Activated naive CD4-positive, alpha-beta T cell treated with anti-CD3 and anti-CD28 coated beads, Interleukin-2, amount 10 ng/mL, durations not matched to agents 7 days and 5 days (primary cell): ENCODE results near the gene UBAP2.
"Not testable (repeated sequence)": the region's sequence is repeated elsewhere in the genome, so short reads cannot be mapped to it uniquely, and the experiment has no call there.

Experiments
- CTCF ChIA-PET: fragments of 350-600 bp; sonication (Branson Sonifier 250); formaldehyde crosslinking; loops from one replicate; lab custom pipeline; 2021; ENCODE audit warnings: antibody characterized with exemption; lab: Charles Lee
- DNase-seq: peaks from one replicate; pipeline ENCODE4 v3.0.0-alpha.2; 2020
- H3K27ac Mint-ChIP-seq: one replicate; pipeline ENCODE4 v1.8.0; 2021; ENCODE audit warnings: mild to moderate bottlenecking, moderate library complexity, mixed read lengths
- H3K27me3 Mint-ChIP-seq: one replicate; pipeline ENCODE4 v1.8.0; 2021; ENCODE audit warnings: mild to moderate bottlenecking, mixed read lengths
- H3K36me3 Mint-ChIP-seq: one replicate; pipeline ENCODE4 v1.8.0; 2021; ENCODE audit warnings: mixed read lengths
- H3K4me1 Mint-ChIP-seq: one replicate; pipeline ENCODE4 v1.8.0; 2021; ENCODE audit warnings: mixed read lengths
- H3K4me3 Mint-ChIP-seq: one replicate; pipeline ENCODE4 v1.8.0; 2021; ENCODE audit warnings: mild to moderate bottlenecking, moderate library complexity, mixed read lengths
- H3K9me3 Mint-ChIP-seq: one replicate; pipeline ENCODE4 v1.8.0; 2021; ENCODE audit warnings: mixed read lengths

Gene UBAP2

DNA sequence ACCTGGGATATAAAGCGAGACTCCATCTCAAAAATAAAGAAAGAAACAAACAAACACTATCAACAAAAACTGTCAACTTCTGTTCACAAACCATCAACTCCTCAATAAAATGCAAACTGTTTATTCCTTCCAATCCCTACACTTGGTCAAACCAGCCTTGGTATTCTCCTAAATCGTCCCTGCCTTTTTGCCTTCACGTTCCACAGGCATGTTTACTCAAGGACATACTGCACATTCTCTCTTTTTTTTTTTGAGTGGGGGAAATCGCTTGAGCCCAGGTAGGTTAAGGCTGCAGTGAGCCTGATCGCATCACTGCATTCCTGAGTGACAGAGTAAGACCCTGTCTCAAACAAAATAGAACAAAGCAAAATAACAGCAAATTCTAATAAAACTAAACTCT is 13.0 kb downstream of the UBAP2 start:
- Mint-ChIP-seq H3K4me3 (no peak overlapping the region), H3K27ac (no peak overlapping the region), H3K27me3 (no peaks in the 10 kb centered on the region), H3K4me1 (peaks cover 5% of the 10 kb centered on the region), H3K36me3 (peaks cover 23% of the 10 kb centered on the region), H3K9me3 (no peaks in the 10 kb centered on the region)
- CTCF ChIA-PET, result no interaction called here
- no peak for DNase-seq

DNA sequence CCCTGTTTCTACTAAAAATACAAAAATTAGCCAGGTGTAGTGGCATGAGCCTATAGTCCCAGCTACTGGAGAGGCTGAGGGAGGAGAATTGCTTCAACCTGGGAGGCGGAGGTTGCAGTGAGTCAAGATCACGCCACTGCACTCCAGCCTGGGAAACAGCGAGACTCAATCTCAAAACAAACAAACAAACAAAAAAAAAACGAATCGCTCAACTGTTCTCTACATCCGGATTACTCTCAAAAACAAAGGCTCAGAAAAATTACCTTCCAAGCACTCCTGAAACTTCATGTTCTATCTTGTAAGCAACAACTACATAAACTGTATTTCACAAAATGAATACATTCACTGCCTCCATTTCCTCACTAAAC is 14.0 kb downstream of the UBAP2 start:
- H3K9me3 Mint-ChIP-seq, result no peaks in the 10 kb centered on the region
- no peak for DNase-seq
- H3K4me1 Mint-ChIP-seq, result peaks cover 5% of the 10 kb centered on the region
- no peak overlapping the region for H3K4me3 Mint-ChIP-seq
- CTCF ChIA-PET, result no interaction called here
- no peak overlapping the region for H3K27ac Mint-ChIP-seq
- no peaks in the 10 kb centered on the region for H3K27me3 Mint-ChIP-seq
- H3K36me3 Mint-ChIP-seq, result peaks cover 20% of the 10 kb centered on the region

DNA sequence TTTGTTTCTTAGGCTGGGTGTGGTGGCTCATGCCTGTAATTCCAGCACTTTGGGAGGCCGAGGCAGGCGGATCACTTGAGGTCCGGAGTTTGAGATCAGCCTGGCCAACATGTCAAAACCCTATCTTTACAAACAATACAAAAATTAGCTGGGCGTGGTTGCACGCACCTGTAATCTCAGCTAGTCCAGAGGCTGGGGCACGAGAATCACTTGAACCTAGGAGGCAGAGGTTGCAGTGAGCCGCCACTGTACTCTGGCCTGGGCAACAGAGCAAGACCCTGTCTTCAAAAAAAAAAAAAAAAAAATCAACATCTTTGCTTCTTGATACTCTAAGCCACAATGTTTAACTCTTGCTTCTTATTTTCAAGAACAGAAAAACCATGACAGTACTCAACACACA is 16.1 kb downstream of the UBAP2 start:
- Mint-ChIP-seq H3K9me3 (no peaks in the 10 kb centered on the region), H3K27ac (no peak overlapping the region), H3K36me3 (peaks cover 19% of the 10 kb centered on the region), H3K27me3 (no peaks in the 10 kb centered on the region), H3K4me1 (peaks cover 5% of the 10 kb centered on the region), H3K4me3 (no peak overlapping the region)
- CTCF ChIA-PET, result no interaction called here
- DNase-seq, result no peak

DNA sequence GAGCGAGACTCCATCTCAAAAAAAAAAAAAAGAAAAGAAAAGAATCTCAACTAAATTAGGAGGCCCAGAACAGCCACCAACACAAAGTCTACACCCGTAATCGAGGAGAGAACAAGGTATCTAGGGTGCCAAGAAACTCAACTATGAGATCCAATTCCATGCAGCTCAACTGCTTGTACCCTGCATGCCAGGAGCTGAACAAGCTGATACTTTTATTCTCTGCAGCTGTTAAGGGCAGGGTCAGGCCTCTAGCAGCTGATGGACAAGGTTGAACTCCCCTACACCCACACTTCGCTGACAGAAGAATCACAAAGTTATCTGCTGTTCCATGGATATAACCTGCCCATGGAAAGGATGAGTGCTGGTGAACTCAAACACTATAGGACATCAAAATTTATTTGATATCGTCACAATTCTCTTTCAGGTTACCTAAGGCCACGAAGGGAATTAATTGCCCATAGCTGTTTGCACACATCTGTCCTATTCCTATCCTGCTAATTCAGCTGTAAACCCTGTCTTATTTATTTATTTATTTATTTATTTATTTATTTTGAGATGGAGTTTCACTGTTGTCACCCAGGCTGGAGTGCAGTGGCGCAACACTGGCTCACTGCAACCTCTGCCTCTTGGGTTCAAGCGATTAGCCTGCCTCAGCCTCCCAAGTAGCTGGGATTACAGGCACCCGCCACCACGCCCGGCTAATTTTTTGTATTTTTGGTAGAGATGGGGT is 20.7 kb downstream of the UBAP2 start:
- CTCF ChIA-PET, result no interaction called here
- H3K4me1 Mint-ChIP-seq, result peaks cover 12% of the 10 kb centered on the region
- H3K36me3 Mint-ChIP-seq, result peaks cover 14% of the 10 kb centered on the region
- no peak overlapping the region for H3K27ac Mint-ChIP-seq
- no peaks in the 10 kb centered on the region for H3K9me3 Mint-ChIP-seq
- no peaks in the 10 kb centered on the region for H3K27me3 Mint-ChIP-seq
- no peak overlapping the region for H3K4me3 Mint-ChIP-seq
- no peak for DNase-seq

DNA sequence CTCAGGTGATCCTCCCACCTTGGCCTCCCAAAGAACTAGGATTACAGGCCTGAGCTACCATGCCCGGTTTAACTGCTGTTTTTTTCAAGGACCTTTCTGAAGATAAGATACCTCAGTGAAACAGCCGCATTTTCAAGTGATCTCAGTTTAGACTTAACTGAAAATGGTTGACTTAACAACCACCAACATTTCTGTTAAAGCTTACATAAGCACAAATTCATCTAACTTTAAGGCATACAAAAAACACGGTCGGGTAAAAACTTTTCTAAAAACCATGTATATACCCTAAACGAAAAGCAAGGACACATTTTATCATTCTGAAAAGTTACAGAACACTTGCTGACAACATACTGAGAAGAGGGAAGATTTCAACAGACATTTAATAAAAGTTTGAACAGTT is 22.9 kb downstream of the UBAP2 start:
- H3K4me3 Mint-ChIP-seq, result no peak overlapping the region
- H3K9me3 Mint-ChIP-seq, result no peaks in the 10 kb centered on the region
- H3K4me1 Mint-ChIP-seq, result peaks cover 11% of the 10 kb centered on the region
- H3K36me3 Mint-ChIP-seq, result peaks cover 11% of the 10 kb centered on the region
- CTCF ChIA-PET, result interaction anchor here (1.0 to 1.3 kb wide), 2 partner anchors 8 to 212 kb away, joined by 4 to 6 read pairs; no protein-coding TSS in a partner anchor
- H3K27ac Mint-ChIP-seq, result no peak overlapping the region
- no peak for DNase-seq
- H3K27me3 Mint-ChIP-seq, result no peaks in the 10 kb centered on the region

DNA sequence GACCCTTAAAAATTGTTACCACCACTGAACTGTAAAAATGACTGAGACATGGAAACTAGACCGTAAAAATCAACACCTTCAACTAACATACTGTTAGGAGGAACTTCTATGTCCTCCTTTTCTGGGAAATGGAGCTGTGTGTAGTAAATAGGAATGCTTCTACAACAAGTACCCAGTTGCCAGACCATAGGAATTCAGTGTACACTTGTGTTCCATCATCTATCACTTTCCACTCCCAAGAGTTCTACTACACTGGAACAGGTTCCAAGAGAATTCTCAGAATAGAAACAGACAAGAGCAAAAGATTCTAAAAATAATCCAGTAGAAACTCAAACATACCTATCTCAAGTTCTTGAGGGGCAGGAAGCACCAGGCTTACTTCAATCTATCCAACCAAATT is 23.6 kb downstream of the UBAP2 start:
- H3K27me3 Mint-ChIP-seq, result no peaks in the 10 kb centered on the region
- H3K27ac Mint-ChIP-seq, result no peak overlapping the region
- no peak for DNase-seq
- CTCF ChIA-PET, result interaction anchor here (1.0 to 1.3 kb wide), 2 partner anchors 13 to 211 kb away, joined by 4 read pairs; no protein-coding TSS in a partner anchor
- H3K4me3 Mint-ChIP-seq, result no peak overlapping the region
- peaks cover 11% of the 10 kb centered on the region for H3K4me1 Mint-ChIP-seq
- no peaks in the 10 kb centered on the region for H3K9me3 Mint-ChIP-seq
- peaks cover 11% of the 10 kb centered on the region for H3K36me3 Mint-ChIP-seq

DNA sequence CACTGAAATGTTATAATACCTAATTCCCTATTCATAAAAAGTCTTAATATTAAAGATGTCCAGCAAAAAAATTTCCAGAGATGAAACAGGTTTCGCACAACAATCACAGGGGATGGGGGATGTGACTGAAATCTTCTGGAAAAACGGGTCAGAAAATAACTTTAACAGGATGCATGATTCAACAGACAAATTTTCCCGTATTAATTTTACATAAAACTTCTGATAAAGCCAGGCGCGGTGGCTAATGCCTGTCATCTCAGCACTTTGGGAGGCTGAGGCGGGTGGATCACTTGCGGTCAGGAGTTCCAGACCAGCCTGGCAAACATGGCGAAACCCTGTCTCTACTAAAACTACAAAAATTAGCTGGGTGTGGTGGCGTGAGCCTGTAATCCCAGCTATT is 24.2 kb downstream of the UBAP2 start:
- not testable (repeated sequence) for H3K9me3 Mint-ChIP-seq, H3K27ac Mint-ChIP-seq, H3K4me3 Mint-ChIP-seq, H3K27me3 Mint-ChIP-seq, DNase-seq
- Mint-ChIP-seq H3K36me3 (peaks cover 11% of the 10 kb centered on the region), H3K4me1 (peaks cover 11% of the 10 kb centered on the region)
- CTCF ChIA-PET, result interaction anchor here (0.9 to 1.3 kb wide), 2 partner anchors 13 to 100 kb away, joined by 3 to 4 read pairs; no protein-coding TSS in a partner anchor

DNA sequence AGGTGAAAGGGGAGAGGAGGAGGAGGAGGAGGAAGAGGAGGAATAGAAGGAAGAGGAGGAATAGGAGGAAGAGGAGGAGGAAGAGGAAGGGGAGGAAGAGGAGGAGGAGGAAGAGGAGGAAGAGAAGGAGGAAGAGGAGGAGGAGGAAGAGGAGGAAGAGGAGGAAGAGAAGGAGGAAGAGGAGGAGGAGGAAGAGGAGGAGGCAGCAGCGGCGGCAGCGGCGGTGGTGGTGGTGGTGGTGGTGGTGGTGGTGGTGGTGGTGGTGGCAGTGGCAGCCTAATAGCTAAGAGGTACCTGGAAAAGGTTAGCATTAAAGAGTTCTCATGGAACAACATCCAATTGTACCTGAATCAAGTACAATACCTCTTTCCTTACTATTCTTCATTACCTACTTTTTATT is 32.5 kb downstream of the UBAP2 start:
- Mint-ChIP-seq H3K4me3 (no peak overlapping the region), H3K9me3 (no peaks in the 10 kb centered on the region), H3K27me3 (no peaks in the 10 kb centered on the region), H3K27ac (no peak overlapping the region), H3K4me1 (no peaks in the 10 kb centered on the region), H3K36me3 (peaks cover 15% of the 10 kb centered on the region)
- DNase-seq, result no peak
- CTCF ChIA-PET, result no interaction called here

DNA sequence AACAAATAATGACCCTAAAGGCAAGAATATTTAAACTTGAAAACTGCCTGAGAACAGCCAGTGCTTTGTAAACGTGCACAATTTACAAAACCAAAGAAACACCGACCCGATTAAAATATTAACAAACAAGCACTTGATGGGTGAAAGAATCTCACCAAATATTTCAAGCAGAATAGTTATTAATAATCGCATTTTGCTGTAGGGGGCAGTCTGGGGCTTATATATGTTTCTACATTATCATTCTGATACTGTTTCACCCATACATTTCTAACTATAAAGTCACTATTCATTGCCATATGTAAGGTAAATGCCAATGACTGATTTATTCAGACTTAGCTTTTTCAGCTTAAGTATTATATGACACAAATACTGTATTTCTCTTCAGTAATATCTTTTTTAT is 37.7 kb downstream of the UBAP2 start:
- H3K4me3 Mint-ChIP-seq, result no peak overlapping the region
- no peaks in the 10 kb centered on the region for H3K27me3 Mint-ChIP-seq
- peaks cover 26% of the 10 kb centered on the region for H3K36me3 Mint-ChIP-seq
- H3K4me1 Mint-ChIP-seq, result no peaks in the 10 kb centered on the region
- DNase-seq, result no peak
- no peak overlapping the region for H3K27ac Mint-ChIP-seq
- CTCF ChIA-PET, result interaction anchor here (0.6 to 3.4 kb wide), 5 partner anchors 14 to 243 kb away, joined by 3 to 22 read pairs (median 4); no protein-coding TSS in a partner anchor
- no peaks in the 10 kb centered on the region for H3K9me3 Mint-ChIP-seq

DNA sequence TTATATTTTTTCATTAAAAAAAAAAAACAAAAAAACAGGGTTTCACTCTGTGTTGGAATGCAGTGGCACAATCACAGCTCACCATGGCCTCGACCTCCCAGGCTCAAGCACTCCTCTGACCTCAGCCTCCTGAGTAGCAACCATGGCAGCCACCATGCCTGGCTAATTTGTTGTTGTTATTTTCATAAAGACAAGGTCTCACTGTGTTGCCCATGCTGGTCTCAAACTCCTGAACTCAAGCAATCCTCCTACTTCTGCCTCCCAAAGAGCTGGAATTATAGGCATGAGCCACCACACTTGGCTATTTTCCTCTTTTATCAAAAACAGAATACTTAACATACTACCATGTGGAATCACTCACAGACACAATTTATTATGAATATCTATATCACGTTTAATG is 46.7 kb downstream of the UBAP2 start:
- CTCF ChIA-PET, result no interaction called here
- H3K9me3 Mint-ChIP-seq, result no peaks in the 10 kb centered on the region
- no peaks in the 10 kb centered on the region for H3K4me1 Mint-ChIP-seq
- H3K36me3 Mint-ChIP-seq, result peaks cover 22% of the 10 kb centered on the region
- DNase-seq, result no peak
- H3K27ac Mint-ChIP-seq, result no peak overlapping the region
- no peaks in the 10 kb centered on the region for H3K27me3 Mint-ChIP-seq
- H3K4me3 Mint-ChIP-seq, result no peak overlapping the region

DNA sequence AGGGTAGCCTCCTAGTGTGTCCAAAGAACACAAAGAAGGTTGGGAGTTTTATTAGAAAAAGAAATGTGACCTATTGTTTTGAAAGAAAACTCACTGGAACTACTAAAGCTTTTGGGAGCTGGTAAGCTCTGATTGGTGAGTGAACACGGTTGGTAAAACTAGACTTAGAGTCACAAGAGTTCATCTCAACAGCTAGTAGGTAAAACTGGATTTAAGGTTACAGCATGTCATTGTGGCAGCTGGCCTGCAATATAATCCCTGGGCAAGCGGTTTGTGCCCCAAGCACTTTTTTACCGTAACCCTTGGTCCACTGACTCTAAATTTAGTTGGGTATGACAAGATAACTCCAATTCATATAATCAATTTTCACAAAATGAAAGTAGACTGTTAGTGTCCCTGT is 47.4 kb downstream of the UBAP2 start:
- H3K9me3 Mint-ChIP-seq, result no peaks in the 10 kb centered on the region
- H3K4me1 Mint-ChIP-seq, result no peaks in the 10 kb centered on the region
- H3K36me3 Mint-ChIP-seq, result peaks cover 23% of the 10 kb centered on the region
- CTCF ChIA-PET, result no interaction called here
- H3K27me3 Mint-ChIP-seq, result no peaks in the 10 kb centered on the region
- DNase-seq, result no peak
- H3K4me3 Mint-ChIP-seq, result no peak overlapping the region
- H3K27ac Mint-ChIP-seq, result no peak overlapping the region

DNA sequence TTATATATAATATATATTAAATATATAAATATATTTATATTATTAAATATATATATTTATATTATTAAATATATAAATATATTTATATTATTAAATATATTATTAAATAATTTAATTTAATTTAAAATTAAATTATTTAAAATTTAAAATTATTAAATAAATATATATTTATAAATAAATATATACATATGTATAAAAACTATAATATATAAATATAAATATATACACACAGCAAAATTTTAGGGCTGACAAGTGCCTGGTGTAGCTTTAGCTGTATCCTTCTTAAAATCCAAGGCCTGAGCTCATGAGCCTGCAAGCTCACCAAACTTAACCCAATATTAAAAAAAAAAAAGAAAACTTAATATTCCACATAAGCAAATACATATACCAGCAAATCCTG is 53.2 kb downstream of the UBAP2 start:
- DNase-seq, result no peak
- H3K9me3 Mint-ChIP-seq, result no peaks in the 10 kb centered on the region
- CTCF ChIA-PET, result no interaction called here
- H3K4me3 Mint-ChIP-seq, result no peak overlapping the region
- H3K36me3 Mint-ChIP-seq, result peaks cover 25% of the 10 kb centered on the region
- no peaks in the 10 kb centered on the region for H3K27me3 Mint-ChIP-seq
- no peaks in the 10 kb centered on the region for H3K4me1 Mint-ChIP-seq
- no peak overlapping the region for H3K27ac Mint-ChIP-seq

DNA sequence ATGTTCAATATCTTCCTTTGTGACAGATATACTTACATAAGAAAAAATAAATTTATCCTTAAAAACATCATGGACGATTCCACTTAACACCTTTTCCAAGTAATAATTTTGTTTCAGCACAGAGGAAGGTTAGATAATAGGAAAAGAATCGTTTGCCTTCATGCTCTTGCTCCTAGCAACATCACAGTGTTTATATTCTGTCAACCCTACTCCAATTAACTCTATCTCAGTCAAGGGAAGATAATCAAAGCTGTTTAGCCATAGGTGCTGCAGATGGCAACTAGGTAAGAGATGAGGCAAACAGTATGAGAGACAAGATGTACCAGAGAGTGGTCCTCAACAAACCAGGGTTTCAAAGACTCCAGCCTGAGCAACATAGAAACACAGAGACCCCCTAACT is 55.6 kb downstream of the UBAP2 start:
- peaks cover 33% of the 10 kb centered on the region for H3K36me3 Mint-ChIP-seq
- no peaks in the 10 kb centered on the region for H3K27me3 Mint-ChIP-seq
- no peak overlapping the region for H3K27ac Mint-ChIP-seq
- CTCF ChIA-PET, result no interaction called here
- no peak overlapping the region for H3K4me3 Mint-ChIP-seq
- H3K9me3 Mint-ChIP-seq, result no peaks in the 10 kb centered on the region
- H3K4me1 Mint-ChIP-seq, result peaks cover 10% of the 10 kb centered on the region
- no peak for DNase-seq

DNA sequence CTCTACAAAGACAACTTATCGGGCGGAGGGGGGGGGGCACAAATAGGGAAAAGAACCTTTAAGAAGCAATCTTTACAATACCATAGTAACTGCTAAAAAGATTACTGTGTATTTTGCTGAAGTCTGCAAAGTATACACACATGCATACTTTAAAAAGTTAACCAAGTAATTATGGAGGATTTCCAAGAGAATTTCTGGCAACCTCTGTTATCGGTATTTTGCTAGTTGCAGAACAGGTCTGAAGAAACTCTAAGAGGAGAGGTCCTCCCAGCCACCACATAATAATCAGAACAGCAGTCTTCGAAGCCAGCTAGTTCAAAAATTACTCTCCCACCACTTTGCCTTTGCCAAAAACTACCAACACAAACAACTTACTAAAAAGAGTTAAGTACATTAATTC is 56.1 kb downstream of the UBAP2 start:
- Mint-ChIP-seq H3K27ac (no peak overlapping the region), H3K4me1 (peaks cover 10% of the 10 kb centered on the region), H3K36me3 (peaks cover 33% of the 10 kb centered on the region), H3K27me3 (no peaks in the 10 kb centered on the region), H3K4me3 (no peak overlapping the region), H3K9me3 (no peaks in the 10 kb centered on the region)
- no peak for DNase-seq
- CTCF ChIA-PET, result interaction anchor here (0.6 kb wide), 1 partner anchor 67 kb away, joined by 3 read pairs; no protein-coding TSS in a partner anchor

DNA sequence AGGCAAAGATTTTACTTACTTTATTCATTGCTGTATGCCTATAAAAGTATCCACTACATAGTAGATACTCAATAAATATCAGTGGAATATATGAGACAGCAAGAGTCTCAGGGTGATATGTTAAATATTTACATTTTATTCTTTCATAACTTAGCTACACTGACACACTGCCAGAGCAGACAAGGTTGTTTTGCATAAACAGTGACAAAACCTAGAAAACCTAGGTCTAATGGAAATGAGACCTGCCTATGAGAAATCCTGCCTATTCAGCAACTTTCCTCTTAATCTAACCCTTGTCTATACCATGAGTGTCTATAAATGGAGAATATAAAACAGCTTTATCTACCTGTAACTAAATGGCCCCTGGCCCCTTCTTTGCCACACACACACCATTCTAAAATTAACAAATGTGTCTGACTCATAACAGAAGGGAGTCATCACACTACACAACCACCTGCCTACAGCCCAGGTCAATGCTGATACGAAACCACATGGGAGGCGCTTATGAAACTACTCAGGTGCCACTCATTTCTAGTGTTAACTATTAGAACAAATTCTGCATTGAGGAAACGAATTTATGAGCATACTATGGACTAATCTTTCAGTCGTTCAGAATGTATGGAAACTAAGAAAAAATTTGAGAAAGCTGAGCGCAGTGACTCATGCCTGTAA is 60.3 kb downstream of the UBAP2 start:
- H3K27ac Mint-ChIP-seq, result no peak overlapping the region
- no peaks in the 10 kb centered on the region for H3K27me3 Mint-ChIP-seq
- no peaks in the 10 kb centered on the region for H3K9me3 Mint-ChIP-seq
- peaks cover 10% of the 10 kb centered on the region for H3K4me1 Mint-ChIP-seq
- peaks cover 33% of the 10 kb centered on the region for H3K36me3 Mint-ChIP-seq
- CTCF ChIA-PET, result no interaction called here
- no peak overlapping the region for H3K4me3 Mint-ChIP-seq
- DNase-seq, result no peak
